Activated CD4-positive, alpha-beta T cell treated with anti-CD3 and anti-CD28 coated beads for 24 hours (primary cell): Measurements from ENCODE around the gene STX17.
A peak's percentile ranks its signal among the peaks of the same experiment; 100 is the strongest.
"Not testable (repeated sequence)": the region's sequence is repeated elsewhere in the genome, so short reads cannot be mapped to it uniquely, and the experiment has no call there.

Experiments used
- DNase-seq, 2 donors: peaks; one replicate each; pipeline ENCODE4 v3.0.0-alpha.2; 2020; ENCODE audit warnings: low read depth in 2 of 2

The STX17 gene

DNA sequence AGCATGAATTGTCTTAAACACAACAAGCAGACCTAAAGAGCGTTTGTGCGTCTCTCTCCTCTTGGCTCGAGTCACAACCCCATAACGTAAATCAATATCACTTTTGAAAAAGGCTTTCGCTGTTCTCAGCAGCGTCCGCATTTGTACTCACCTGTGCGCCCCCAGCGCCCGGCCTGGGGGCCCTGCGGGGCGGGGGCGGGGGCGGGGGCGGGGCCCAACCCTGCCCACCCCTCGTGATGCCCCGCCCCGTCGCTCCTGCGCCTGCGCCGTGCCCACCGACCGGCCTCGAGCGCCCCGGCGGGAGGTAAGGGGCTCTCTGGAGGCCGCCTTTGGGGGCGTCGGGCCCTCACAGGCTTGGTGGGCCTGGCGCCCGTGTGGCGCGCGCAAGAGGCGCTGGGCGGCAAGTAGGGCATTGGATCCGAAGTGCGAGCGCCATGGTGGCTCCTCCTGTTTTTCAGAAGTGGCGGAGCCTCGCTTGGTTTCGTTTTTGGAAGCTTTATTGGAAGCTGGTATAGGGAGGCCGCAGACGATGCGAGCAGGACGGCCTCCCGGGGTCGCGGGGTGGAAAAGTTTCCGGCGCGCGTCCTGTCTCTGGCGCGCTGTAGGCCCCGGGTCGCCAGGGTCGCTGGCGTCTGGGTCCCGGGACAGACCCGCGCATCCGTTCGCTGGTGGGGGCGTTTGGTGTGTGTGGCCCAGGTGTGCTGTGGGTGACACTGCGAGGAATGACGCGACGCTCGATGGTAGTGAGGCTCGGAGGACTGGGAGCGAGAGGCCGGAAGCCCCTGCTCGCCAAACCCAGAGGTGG, at the start of gene STX17:
Gene STX17, plus strand, starts transcription at position 252 of the 805 bp plus-strand sequence. CDS start 8,586 bp downstream, outside the sequence.
- DNase-seq = peak; percentile 65 to 67

DNA sequence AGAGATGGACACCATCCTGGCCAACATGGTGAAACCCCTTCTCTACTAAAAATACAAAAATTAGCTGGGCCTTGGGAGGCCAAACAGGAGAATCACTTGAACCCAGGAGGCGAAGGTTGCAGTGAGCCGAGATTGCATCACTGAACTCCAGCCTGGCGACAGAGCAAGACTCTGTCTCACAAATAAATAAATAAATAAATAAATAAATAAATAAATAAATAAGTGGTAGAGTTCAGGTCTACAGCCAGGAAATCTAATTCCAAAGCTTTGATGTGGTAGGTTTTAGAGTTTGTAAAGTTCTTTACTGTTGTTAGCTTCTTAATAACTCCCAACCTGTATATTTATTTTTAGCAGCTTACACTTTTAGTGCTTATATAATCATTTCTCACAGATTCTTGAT, 48.9 kb upstream of the STX17 start:
- DNase-seq = not testable (repeated sequence)

- DNase-seq = no peak
Measured at GRCh38 chr9:99858087-99858486, 48.4 kb upstream of the STX17 start.

DNA sequence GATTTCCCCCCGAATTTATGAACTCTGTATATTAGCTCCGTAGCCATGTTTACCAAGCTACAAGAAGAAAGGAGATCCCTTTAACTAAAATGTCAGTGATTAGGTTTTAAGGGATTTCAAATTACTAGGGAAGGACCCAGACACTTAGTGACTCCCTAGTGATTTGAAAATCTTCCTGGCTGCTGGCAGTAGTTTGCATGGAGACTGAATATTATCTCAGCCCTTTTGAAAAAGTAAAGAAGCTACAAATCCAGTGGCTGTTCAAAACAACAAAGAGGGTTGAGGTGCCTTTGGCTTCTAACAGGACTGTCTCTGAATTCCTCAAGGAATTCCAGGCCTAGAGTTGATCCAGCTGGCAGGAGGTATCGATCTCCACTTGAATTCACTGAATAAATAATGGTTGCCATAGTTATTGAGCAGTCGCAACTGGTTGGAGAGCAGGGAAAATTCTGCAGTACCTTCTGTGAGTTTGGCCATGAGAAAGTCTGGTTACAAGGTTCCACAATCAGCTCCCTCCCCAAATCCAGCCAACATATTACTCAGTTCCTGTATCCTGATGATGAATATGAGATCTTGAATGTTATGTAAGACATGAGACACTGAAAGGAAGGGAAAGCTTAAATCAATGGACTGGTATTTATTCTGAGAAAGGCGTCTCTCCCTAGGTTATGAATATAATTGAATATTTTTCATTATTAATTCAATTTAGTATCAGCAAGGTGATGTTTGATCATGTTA, 47.0 kb upstream of the STX17 start:
- DNase-seq = no peak

GRCh38 chr9:99860266-99860665, 46.2 kb upstream of the STX17 start:
- DNase-seq = no peak

GRCh38 chr9:99863955-99864354, 42.5 kb upstream of the STX17 start:
- no peak for DNase-seq

- DNase-seq = no peak
Measured at GRCh38 chr9:99866398-99866797, 40.1 kb upstream of the STX17 start.

DNA sequence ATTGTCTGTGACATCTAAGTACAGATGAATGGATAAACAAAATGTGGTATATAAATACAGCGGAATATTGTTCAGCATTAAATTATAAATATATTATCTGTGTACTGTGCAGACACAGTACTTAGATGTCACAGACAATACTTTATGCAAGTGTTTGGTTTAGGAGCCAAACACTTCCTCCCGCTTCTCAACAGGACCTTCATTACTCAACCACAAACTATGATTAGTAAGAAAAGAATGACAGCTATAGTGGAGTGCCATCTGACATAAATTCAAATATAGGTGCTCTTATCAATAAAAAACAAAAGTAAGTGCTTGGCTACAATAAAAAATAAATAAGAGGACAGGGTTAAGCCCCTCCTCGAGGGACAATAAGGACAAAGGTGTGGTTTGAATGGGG, 38.9 kb upstream of the STX17 start:
- DNase-seq = no peak

DNA sequence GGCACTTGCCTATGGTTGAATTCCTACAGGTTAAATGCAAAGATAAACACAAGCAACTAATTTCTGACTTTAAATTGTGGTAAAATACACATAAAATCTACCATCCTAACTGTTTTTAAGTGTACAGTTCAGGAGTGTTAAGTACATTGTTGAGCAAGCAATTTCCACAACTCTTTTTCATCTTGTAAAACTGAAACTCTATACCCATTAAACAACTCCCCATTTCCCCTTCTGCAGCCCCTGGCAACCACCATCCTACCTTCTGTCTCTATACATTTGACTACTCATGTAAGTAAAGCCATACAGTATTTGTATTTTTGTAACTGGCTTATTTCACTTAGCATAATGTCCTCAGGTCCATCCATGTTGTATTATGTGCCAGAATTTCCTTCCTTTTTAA, 38.5 kb upstream of the STX17 start:
- DNase-seq = no peak

GRCh38 chr9:99868845-99869244, 37.6 kb upstream of the STX17 start:
- no peak for DNase-seq

- DNase-seq = no peak
Measured at GRCh38 chr9:99870126-99870525, 36.3 kb upstream of the STX17 start.

GRCh38 chr9:99873531-99873930, 32.9 kb upstream of the STX17 start:
- no peak for DNase-seq

DNA sequence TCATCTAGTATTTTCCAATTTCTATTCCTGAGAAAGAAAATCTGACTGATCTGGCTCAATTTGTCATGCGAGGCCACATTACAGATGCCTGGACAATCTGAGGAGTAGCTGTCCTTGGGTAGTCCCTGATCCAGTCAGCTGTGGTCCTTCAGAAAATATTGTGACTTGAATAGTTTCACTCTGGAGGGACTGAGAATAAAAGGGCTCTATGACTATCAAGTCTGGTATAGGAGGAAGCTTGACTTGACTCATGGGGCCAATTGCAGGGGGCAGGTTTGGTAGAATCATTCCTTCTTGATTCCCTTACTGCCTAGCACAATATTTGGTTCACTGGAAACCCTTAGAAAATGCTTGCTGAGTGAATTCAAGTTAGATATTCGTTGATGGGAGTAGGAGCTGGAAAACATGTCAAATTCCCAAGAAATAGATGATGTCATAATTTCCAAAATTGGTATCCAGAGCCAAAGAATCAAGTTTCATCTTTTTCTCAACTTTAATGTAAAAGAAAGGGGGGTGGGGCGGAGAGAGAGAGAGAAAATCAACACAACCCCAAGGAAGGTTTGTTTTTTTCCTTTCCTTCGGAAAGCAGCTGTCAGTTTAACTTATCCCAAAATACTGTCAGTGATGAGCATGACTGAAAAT, 32.4 kb upstream of the STX17 start:
- DNase-seq = no peak

DNA sequence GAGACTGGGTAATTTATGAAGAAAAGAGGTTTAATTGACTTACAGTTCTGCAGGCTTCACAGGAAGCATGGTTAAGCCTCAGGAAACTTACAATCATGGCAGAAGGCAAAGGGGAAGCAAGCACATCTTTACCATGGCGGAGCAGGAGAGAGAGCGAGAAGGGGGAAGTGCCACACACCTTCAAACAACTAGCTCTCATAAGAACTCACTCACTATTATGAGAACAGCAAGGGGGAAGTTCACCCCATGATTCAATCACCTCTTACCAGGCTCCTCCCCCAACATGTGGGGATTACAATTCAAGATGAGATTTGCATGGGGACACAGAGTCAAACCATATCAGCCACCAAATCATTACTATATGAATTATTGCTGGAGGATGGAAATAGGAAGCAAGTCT, 30.3 kb upstream of the STX17 start:
- no peak for DNase-seq

GRCh38 chr9:99878651-99879050, 27.8 kb upstream of the STX17 start:
- DNase-seq = no peak

DNA sequence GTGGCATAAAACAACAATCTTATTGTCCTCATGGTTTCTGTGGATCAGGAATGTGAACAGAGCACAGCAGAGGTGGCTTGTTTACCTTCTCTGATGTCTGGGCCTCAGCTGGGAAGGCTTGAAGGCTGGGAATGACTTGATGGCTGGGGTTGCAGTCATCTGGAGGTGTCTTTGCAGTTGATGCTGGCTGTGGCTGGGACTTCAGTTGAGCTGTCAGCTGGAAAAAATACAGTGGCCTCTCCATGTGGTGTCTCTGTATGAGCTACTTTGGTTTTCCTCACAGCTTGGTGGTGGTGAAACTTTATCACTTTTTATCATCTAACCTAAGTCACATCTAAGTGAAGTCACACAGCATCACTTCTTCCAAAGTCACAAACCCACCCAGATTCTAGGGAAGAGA, 24.7 kb upstream of the STX17 start:
- no peak for DNase-seq

DNA sequence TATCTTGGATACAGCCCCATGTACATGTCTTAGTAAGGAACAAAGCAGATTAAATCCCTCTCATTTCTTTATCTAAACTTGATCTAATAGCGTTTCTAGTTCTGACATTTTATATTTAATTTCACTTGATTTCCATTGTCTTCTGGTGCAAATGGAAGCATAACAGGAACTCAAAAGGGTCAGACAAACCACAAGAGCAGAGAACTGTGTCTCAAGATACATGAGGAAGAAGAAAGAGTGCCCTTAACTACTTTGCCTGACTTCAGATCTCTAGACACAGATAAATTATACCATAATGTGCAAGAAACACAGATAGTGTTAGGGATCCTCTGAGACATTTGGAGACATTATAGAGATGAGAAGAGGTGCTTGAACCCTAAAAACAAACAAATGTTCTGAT, 20.7 kb upstream of the STX17 start:
- DNase-seq = no peak

- DNase-seq = no peak
Measured at GRCh38 chr9:99889120-99889519, 17.3 kb upstream of the STX17 start.

DNA sequence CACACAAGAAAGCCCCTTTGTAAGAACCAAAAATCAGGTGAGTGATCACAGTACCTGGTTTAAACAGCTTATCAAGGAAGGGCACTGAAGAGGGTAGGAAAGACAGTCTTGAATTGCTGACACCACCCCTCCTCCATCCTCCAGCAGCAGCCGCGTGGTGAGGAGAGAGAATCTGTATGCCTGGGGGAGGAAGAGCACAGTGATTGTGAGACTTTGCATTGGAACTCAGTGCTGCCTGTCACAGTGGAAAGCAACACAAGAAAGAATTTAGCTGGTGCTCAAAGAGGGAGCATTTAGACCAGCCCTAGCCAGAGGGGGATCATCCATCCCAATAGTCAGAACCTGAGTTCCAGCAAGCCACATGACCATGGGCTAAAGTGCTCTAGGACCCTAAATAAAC, 11.6 kb upstream of the STX17 start:
- DNase-seq = no peak

DNA sequence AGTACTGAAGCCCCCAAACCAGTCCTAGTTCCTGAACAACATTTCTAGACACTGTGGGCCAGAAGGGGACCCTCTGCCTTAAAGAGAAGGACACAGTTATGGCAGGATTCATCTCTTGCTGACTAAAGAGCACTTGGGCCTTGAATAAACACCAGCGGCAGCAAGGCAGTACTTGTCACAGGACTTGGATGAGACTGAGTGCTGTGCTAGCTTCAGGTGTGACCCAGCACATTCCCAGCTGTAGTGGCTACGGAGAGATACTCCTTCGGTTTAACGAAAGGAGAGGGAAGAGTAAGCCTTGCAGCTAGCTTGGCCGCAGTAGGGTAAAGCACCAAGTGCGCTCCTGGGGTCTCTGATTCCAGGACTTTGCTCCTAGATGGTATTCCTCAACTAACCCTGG, 10.9 kb upstream of the STX17 start:
- no peak for DNase-seq

GRCh38 chr9:99896119-99896518, 10.3 kb upstream of the STX17 start:
- DNase-seq = no peak

DNA sequence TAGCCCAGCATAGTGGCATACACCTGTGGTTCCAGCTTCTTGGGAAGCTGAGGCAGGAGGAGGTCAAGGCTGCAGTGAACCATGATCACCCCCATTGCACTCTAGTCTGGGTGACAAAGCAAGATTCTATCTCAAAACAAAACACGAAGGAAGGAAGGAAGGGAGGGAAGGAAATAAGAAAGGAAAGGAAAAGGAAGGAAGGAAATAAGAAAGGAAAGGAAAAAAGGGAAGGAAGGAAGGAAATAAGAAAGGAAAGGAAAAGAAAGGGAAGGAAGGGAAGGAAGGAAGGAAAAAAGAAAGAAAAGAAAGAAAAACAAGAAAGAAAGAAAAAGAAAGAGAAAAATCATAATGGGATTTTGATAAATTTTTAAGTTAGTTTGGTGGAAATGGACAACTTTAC, 3.1 kb upstream of the STX17 start:
- no peak for DNase-seq
